HepG2 (cell line): ENCODE data around the gene TRIM8. TPM values are rescaled to one million over a fixed set of nuclear protein-coding genes. Genes with fewer than 3 reads are reported as not detected.
"Not testable (repeated sequence)": the region's sequence is repeated elsewhere in the genome, so short reads cannot be mapped to it uniquely, and the experiment has no call there.

ENCODE experiments used
- ATAC-seq: fragments of 200-7000 bp; cut with Tn5 transposase; 3 replicates; pipeline ENCODE4 v1.9.1; 2020; ENCODE audit warnings: mild to moderate bottlenecking, moderate library complexity
- BruUV-seq: library from RNA; stranded (reverse); fragments of 400-500 nt; replicated peaks from 2 replicates; lab custom pipeline; 2021; lab: Mats Ljungman, UMichigan
- CTCF ChIA-PET: fragments of 300-600 bp; formaldehyde crosslinking; extraction: SDS; loops from one replicate; lab custom pipeline; 2021; ENCODE audit warnings: low total read pairs, inconsistent platforms, low intra/inter-chr PET ratio; lab: Yijun Ruan, JAX
- POLR2A ChIA-PET: fragments of 350-600 bp; sonication (Branson Sonifier 250); formaldehyde crosslinking; loops from one replicate; lab custom pipeline; 2020; ENCODE audit warnings: antibody characterized with exemption, inconsistent platforms; lab: Yijun Ruan, JAX
- DNase-seq: peaks from one replicate; pipeline ENCODE4 v3.0.0-alpha.2; 2015; ENCODE audit warnings: low spot score
- FAIRE-seq: peaks from 3 replicates; lab custom pipeline; 2011; peaks lifted over from hg19 to GRCh38; lab: Jason Lieb, UNC
- H2AFZ ChIP-seq: one replicate; pipeline ENCODE4 v1.6.1; 2011; ENCODE audit warnings: low read length, inconsistent platforms
- H3K27ac ChIP-seq: fragments of 300-600 bp; 3 replicates; pipeline ENCODE4 v1.8.0; 2011; ENCODE audit warnings: mixed run types, mild to moderate bottlenecking, mixed read lengths, low read length, inconsistent platforms; ENCODE audit not compliant: insufficient read depth; ENCODE audit errors: extremely low read length
- H3K27me3 ChIP-seq, 2 experiments: fragments of 200-600 bp in 1 of 2; 2 replicates in 1 of 2; 3 replicates in 1 of 2; pipeline versions ENCODE4 v1.6.0 to v1.8.0; 2011; ENCODE audit warnings: low read length in 2 of 2, mild to moderate bottlenecking in 2 of 2, moderate library complexity in 2 of 2, inconsistent platforms in 1 of 2; ENCODE audit not compliant: insufficient read depth in 2 of 2, control insufficient read depth in 1 of 2
- H3K36me3 ChIP-seq, 2 experiments: fragments of 200-600 bp in 1 of 2; replicated peaks in 1 of 2; 2 replicates in 1 of 2; 3 replicates in 1 of 2; pipeline versions ENCODE4 v1.5.1 to v1.8.0; 2011; ENCODE audit warnings: low read length in 2 of 2, inconsistent platforms in 1 of 2; ENCODE audit not compliant: insufficient read depth in 2 of 2, control insufficient read depth in 1 of 2
- H3K4me1 ChIP-seq: 2 replicates; pipeline ENCODE4 v1.5.1; 2012; ENCODE audit warnings: low read length, inconsistent platforms; ENCODE audit not compliant: insufficient read depth
- H3K4me2 ChIP-seq: 2 replicates; pipeline ENCODE4 v1.6.0; 2011; ENCODE audit warnings: low read depth, low read length, inconsistent platforms
- H3K4me3 ChIP-seq, 3 experiments: fragments of 200-600 bp in 1 of 3; sonication (generic), shearing (Covaris generic) in 1 of 3; replicated peaks in 1 of 3; 2 replicates each; pipeline ENCODE4 v1.5.1; 2011 to 2016; ENCODE audit warnings: low read length in 3 of 3, inconsistent platforms in 2 of 3, low read depth in 2 of 3, mild to moderate bottlenecking in 2 of 3, control low read depth in 1 of 3, mixed read lengths in 1 of 3; ENCODE audit not compliant: insufficient read depth in 1 of 3
- H3K79me2 ChIP-seq: one replicate; pipeline ENCODE4 v1.6.1; 2011; ENCODE audit warnings: low read length, inconsistent platforms; ENCODE audit not compliant: insufficient read depth
- H3K9ac ChIP-seq: 2 replicates; pipeline ENCODE4 v1.6.0; 2011; ENCODE audit warnings: mild to moderate bottlenecking, low read depth, low read length, inconsistent platforms; ENCODE audit not compliant: insufficient read depth
- H3K9me3 ChIP-seq: 2 replicates; pipeline ENCODE4 v1.5.1; 2012; ENCODE audit warnings: mild to moderate bottlenecking, low read length
- H4K20me1 ChIP-seq: 2 replicates; pipeline ENCODE4 v1.6.0; 2011; ENCODE audit warnings: inconsistent platforms, mild to moderate bottlenecking, low read length, moderate library complexity; ENCODE audit not compliant: insufficient read depth
- EP300 ChIP-seq, 3 experiments: sonication (generic) in 1 of 3; formaldehyde crosslinking in 1 of 3; IDR thresholded peaks; 2 replicates each; pipeline versions ENCODE4 v1.5.1 to v1.6.1; 2011 to 2020; ENCODE audit warnings: low read depth in 2 of 3, low read length in 2 of 3, borderline replicate concordance in 1 of 3, improper control_type of control experiment in 1 of 3, mild to moderate bottlenecking in 1 of 3, missing genetic modification reagents in 1 of 3, moderate library complexity in 1 of 3
- PRPF4 ChIP-seq: fragments of 200-400 bp; formaldehyde crosslinking; IDR thresholded peaks from 2 replicates; pipeline ENCODE4 v1.6.1; 2016; ENCODE audit warnings: low read length, low read depth; ENCODE audit not compliant: poor library complexity, severe bottlenecking
- PTBP1 ChIP-seq: fragments of 200-400 bp; formaldehyde crosslinking; IDR thresholded peaks from 2 replicates; pipeline ENCODE4 v1.6.1; 2018; ENCODE audit warnings: low read length, low read depth; ENCODE audit not compliant: poor library complexity, severe bottlenecking
- SRSF4 ChIP-seq: fragments of 200-400 bp; formaldehyde crosslinking; IDR thresholded peaks from one replicate; pipeline ENCODE4 v1.6.1; 2018; ENCODE audit warnings: mild to moderate bottlenecking, low read depth, low read length, moderate library complexity; ENCODE audit not compliant: poor library complexity, severe bottlenecking
- ZNF432 ChIP-seq: sonication (generic); formaldehyde crosslinking; IDR thresholded peaks from 2 replicates; pipeline ENCODE4 v1.5.0; 2020; ENCODE audit warnings: missing genetic modification reagents, mild to moderate bottlenecking, borderline replicate concordance
- WGBS: methylation state at CpG from one replicate; pipeline ENCODE4 v1.1.6; 2017; ENCODE audit warnings: low lambda C conversion rate; 5-methylcytosine and 5-hydroxymethylcytosine counted together
- in situ Hi-C: cut with HindIII; loops from 2 replicates; pipeline ENCODE4 v1.10.0; 2017; ENCODE audit warnings: low pct_unique_long_range_greater_than_20kb; ENCODE audit not compliant: extremely low pct_ligation_motif_present
- intact Hi-C: fragments of 100-400 bp; cut with micrococcal nuclease; formaldehyde crosslinking; loops from one replicate; pipeline ENCODE4 v1.10.0; 2022; ENCODE audit not compliant: unreplicated experiment
- polyA plus RNA-seq, 8 experiments: library from polyadenylated mRNA; depleted of rRNA in 3 of 8; stranded (reverse) in 7 of 8; unstranded in 1 of 8; fragments of >200 nt; fragmentation: Illumina TruSeq in 4 of 8; extraction: Trizol in 4 of 8; gene quantifications; 2 replicates each; pipeline versions ENCODE4 v1.2.1 to v1.2.3, GENCODE V29; 2011 to 2016; ENCODE audit warnings: low read depth in 4 of 8, missing spikeins in 1 of 8, mixed read lengths in 1 of 8; ENCODE audit not compliant: insufficient read depth in 1 of 8
- total RNA-seq, 5 experiments: library from RNA; depleted of rRNA; stranded (reverse); fragments of >200 nt; fragmentation: Illumina TruSeq; extraction: Trizol; gene quantifications; 2 replicates each; pipeline ENCODE4 v1.2.3, GENCODE V29; 2016; ENCODE audit warnings: low read depth in 1 of 5
- TF ChIP-seq, protein P1 (sequence below): IDR thresholded peaks from 2 replicates; pipeline ENCODE4 v1.6.1; 2016; ENCODE audit warnings: missing compliant biosample characterization, missing genetic modification reagents, borderline replicate concordance

TRIM8 gene
- total and polyA plus RNA-seq, 2 of the 13 experiments (the other 11 are each of a cell fraction or from before 2014, with no cell fraction given), result 38.9 to 66.5 TPM

DNA sequence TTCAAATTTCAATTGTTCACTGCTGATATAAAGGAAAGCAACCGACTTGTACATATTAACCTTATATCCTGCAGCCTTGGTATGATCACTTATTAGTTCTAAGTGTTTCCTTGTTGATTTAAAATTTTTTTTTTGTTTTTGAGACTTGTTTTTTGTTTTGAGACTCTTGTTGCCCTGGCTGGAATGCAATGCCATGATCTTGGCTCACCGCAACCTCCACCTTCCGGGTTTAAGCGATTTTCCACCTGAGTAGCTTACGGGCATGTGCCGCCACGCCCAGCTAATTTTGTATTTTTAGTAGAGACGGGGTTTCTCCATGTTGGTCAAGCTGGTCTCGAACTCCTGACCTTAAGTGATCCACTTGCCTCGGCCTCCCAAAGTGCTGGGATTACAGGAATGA lies 51.1 kb downstream of the TRIM8 start:
- H3K4me2 ChIP-seq, DNase-seq, H3K4me1 ChIP-seq, H3K27ac ChIP-seq, ATAC-seq, intact Hi-C loops, H3K79me2 ChIP-seq, CTCF ChIA-PET, H3K27me3 ChIP-seq, H4K20me1 ChIP-seq, POLR2A ChIA-PET, BruUV-seq, H3K9ac ChIP-seq, H3K4me3 ChIP-seq, in situ Hi-C loops, FAIRE-seq, H3K9me3 ChIP-seq, H2AFZ ChIP-seq: not testable (repeated sequence)
- H3K36me3 ChIP-seq, result peaks cover 3 to 17% of the 10 kb centered on the region in 2 experiments; a peak in 2 of 5 replicates
- WGBS, result 97% methylated on average over 10 of the region's 10 CpGs

DNA sequence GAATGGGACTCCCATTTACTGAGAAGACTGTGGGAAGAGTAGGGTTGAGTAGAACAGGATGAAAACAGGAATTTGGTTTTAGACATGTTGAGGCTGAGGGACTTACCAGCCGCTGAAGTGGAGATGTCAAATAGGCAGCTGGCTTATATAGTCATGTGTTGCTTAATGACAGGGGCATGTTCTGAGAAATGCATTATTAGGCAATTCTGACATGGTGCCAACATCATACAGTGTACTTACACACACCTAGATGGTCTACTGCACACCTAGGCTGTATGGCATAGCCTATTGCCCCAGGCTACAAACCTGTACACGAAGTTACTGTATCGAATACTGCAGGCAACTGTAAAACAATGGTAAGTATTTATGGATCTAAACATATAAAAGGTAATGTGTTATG lies 52.5 kb downstream of the TRIM8 start:
- no peak for FAIRE-seq
- H4K20me1 ChIP-seq, result no peaks in the 10 kb centered on the region
- CTCF ChIA-PET, result no interaction called here
- 96% methylated on average over 3 of the region's 3 CpGs for WGBS
- H3K9me3 ChIP-seq, result no peaks in the 10 kb centered on the region
- H3K27ac ChIP-seq, result no peak overlapping the region
- no peak for DNase-seq
- no peaks in the 10 kb centered on the region for H3K79me2 ChIP-seq
- intact Hi-C loops, result no loop called here
- no peak overlapping the region for H3K4me2 ChIP-seq
- POLR2A ChIA-PET, result no interaction called here
- H2AFZ ChIP-seq, result no peak overlapping the region
- H3K36me3 ChIP-seq, result peaks cover 5 to 17% of the 10 kb centered on the region in 2 experiments; a peak in 3 of 5 replicates
- H3K4me3 ChIP-seq, result no peak overlapping the region
- no peaks in the 10 kb centered on the region for H3K4me1 ChIP-seq
- no peaks in the 10 kb centered on the region for H3K27me3 ChIP-seq
- in situ Hi-C loops, result no loop called here
- TF ChIP-seq ZNF432 (CRISPR knock-in tag), result no peak
- TF ChIP-seq SRSF4, result no peak
- no peak for TF ChIP-seq EP300 (IDR thresholded peaks at IDR 0.05; ENCODE audit: low read depth in 2 of 2, low read length in 2 of 2)
- TF ChIP-seq EP300 (CRISPR knock-in tag; IDR thresholded peaks at IDR 0.05; ENCODE audit: borderline replicate concordance), result no peak
- no peak for TF ChIP-seq PRPF4
- TF ChIP-seq, protein P1, sequence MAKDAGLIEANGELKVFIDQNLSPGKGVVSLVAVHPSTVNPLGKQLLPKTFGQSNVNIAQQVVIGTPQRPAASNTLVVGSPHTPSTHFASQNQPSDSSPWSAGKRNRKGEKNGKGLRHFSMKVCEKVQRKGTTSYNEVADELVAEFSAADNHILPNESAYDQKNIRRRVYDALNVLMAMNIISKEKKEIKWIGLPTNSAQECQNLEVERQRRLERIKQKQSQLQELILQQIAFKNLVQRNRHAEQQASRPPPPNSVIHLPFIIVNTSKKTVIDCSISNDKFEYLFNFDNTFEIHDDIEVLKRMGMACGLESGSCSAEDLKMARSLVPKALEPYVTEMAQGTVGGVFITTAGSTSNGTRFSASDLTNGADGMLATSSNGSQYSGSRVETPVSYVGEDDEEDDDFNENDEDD (CRISPR knock-in tag), result no peak
- no peak for TF ChIP-seq PTBP1
- TF ChIP-seq, all 625 proteins: peak for 0
- H3K9ac ChIP-seq, result no peak overlapping the region
- no TSS peak for BruUV-seq
- no peak for ATAC-seq
